ENCODE data around the gene FAM237A. TPM values are rescaled to one million over a fixed set of nuclear protein-coding genes. Genes with fewer than 3 reads are reported as not detected.

The FAM237A gene
- polyA plus RNA-seq, result not detected
- long read RNA-seq, donor 1, result 0 reads
- long read RNA-seq, donor 2, result 0 reads
- long read RNA-seq, donor 3, result 0 reads
- long read RNA-seq, donor 4, result 0 reads
- long read RNA-seq, donor 5, result 0 reads
- long read RNA-seq, donor 6, result 0 reads
- long read RNA-seq, donor 7, result 0 reads
- long read RNA-seq, donor 8, result 0 reads
- long read RNA-seq, donor 9, result 0 reads
- long read RNA-seq, donor 10, result 0 reads
- long read RNA-seq, donor 11, result 0 reads

DNA sequence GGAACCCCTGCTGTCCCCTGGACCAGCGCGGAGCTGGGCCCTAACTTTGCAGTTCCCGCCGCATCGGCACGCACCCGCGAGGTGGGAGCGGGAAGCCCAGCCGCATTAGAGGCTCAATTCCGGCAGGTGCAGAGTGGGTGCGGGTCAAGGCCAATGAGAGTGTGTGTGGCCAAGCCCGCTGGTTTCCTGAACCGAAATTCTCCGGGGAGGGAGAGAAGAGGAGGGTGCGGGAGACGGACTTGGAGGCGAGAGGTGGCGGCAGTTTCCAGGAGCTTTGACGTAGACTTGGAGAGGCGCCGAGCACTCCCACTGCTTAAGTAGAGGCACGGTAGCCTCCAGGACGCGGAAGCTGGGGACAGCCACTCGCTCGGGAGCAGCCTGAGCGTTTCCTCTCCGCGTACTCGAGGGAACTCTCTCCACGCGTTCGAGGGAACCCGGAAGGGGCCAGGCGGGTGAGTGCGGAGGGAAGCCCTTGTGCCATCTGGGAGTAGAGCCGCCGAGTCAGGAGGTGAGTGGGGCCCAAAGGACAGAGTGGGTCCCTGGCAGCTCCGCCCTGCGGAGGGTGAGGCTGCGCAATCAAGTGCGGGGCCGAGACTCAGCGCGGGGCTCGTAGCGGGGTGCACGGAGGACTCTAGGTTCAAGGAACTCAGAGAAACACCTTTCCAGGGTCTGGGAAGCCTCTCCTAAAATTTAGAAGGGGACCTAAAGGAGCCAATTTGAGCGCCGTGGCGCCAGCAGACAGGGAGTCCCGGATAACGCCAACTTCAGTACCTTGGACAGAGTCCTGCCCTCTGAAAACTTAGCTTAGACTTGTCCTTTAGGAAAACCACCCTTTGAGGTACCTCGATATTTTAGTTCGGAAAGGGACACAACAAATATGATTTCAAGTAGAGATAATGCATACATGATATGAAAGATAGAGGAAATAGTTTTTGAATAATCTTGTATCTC is at the start of gene FAM237A:
FAM237A (plus strand) TSS at position 413 of the 951 bp plus-strand sequence. CDS start 1,750 bp downstream, outside the sequence.
- H3K27me3 ChIP-seq (ENCODE audit: control insufficient read depth, insufficient read depth, low read length), result peaks cover 22% of the 10 kb centered on the region
- peak; percentile 7 to 22 for DNase-seq

DNA sequence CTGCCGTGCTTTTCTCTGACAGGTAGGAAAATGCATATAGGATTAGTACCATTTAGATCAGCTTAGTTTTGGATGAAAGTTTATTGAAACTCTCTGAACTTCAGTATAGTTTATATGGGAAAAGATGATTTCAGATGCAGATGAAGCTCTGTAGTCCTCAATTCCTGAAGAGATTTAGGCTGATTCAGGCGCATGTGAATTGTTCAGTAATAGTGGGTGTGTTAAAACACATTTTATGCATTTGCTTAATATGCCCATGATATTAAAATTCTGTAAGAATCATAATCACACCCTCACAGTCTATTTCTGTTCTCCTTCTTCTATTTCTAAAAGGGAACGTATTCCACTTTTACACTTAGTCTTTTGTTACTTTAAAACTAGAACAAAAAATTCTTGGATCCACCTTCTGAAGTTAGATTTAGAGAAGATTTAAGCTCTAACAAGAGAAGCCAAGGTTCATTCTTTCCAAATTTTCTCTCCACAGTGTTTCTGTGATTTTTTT is 44.5 kb upstream of the FAM237A start:
- no peak overlapping the region for H3K27ac ChIP-seq (ENCODE audit: low read length)
- WGBS (ENCODE audit: insufficient coverage, low lambda C conversion rate), result 100% methylated on average over 1 of the region's 3 CpGs
- H3K4me3 ChIP-seq (ENCODE audit: low read length), result no peak overlapping the region
- no peaks in the 10 kb centered on the region for H3K4me1 ChIP-seq (ENCODE audit: control insufficient read depth, insufficient read depth, low read length)
- no peaks in the 10 kb centered on the region for H3K27me3 ChIP-seq (ENCODE audit: control insufficient read depth, insufficient read depth, low read length)
- no peaks in the 10 kb centered on the region for H3K9me3 ChIP-seq (ENCODE audit: control insufficient read depth, low read depth, low read length)
- no peak for DNase-seq
- no peaks in the 10 kb centered on the region for H3K36me3 ChIP-seq (ENCODE audit: control insufficient read depth, insufficient read depth, low read length)

More for the DNA sequence above, at the start of gene FAM237A:
- no CpG with 5 or more reads among the region's 56 CpGs for WGBS (ENCODE audit: insufficient coverage, low lambda C conversion rate)
- Histone ChIP-seq H3K36me3 (ENCODE audit: control insufficient read depth, insufficient read depth, low read length) (no peaks in the 10 kb centered on the region), H3K27ac (ENCODE audit: low read length) (no peak within 1 kb of the TSS), H3K4me1 (ENCODE audit: control insufficient read depth, insufficient read depth, low read length) (no peaks in the 10 kb centered on the region), H3K4me3 (ENCODE audit: low read length) (no peak within 1 kb of the TSS), H3K9me3 (ENCODE audit: control insufficient read depth, low read depth, low read length) (peaks cover 6% of the 10 kb centered on the region)

GRCh38 chr2:206603243-206603642 is 39.0 kb upstream of the FAM237A start:
- Histone ChIP-seq H3K36me3 (ENCODE audit: control insufficient read depth, insufficient read depth, low read length) (no peaks in the 10 kb centered on the region), H3K4me3 (ENCODE audit: low read length) (no peak overlapping the region), H3K27ac (ENCODE audit: low read length) (no peak overlapping the region), H3K9me3 (ENCODE audit: control insufficient read depth, low read depth, low read length) (no peaks in the 10 kb centered on the region), H3K4me1 (ENCODE audit: control insufficient read depth, insufficient read depth, low read length) (no peaks in the 10 kb centered on the region), H3K27me3 (ENCODE audit: control insufficient read depth, insufficient read depth, low read length) (no peaks in the 10 kb centered on the region)
- WGBS (ENCODE audit: insufficient coverage, low lambda C conversion rate), result 83% methylated on average over 1 of the region's 3 CpGs
- no peak for DNase-seq

- H3K27me3 ChIP-seq (ENCODE audit: control insufficient read depth, insufficient read depth, low read length), result no peaks in the 10 kb centered on the region
- H3K36me3 ChIP-seq (ENCODE audit: control insufficient read depth, insufficient read depth, low read length), result no peaks in the 10 kb centered on the region
- DNase-seq, result no peak
- H3K9me3 ChIP-seq (ENCODE audit: control insufficient read depth, low read depth, low read length), result no peaks in the 10 kb centered on the region
- H3K4me1 ChIP-seq (ENCODE audit: control insufficient read depth, insufficient read depth, low read length), result no peaks in the 10 kb centered on the region
- H3K4me3 ChIP-seq (ENCODE audit: low read length), result no peak overlapping the region
- H3K27ac ChIP-seq (ENCODE audit: low read length), result no peak overlapping the region
- 40% methylated on average over 1 of the region's 1 CpG for WGBS (ENCODE audit: insufficient coverage, low lambda C conversion rate)
Observed at GRCh38 chr2:206610451-206610850, 31.8 kb upstream of the FAM237A start.

DNA sequence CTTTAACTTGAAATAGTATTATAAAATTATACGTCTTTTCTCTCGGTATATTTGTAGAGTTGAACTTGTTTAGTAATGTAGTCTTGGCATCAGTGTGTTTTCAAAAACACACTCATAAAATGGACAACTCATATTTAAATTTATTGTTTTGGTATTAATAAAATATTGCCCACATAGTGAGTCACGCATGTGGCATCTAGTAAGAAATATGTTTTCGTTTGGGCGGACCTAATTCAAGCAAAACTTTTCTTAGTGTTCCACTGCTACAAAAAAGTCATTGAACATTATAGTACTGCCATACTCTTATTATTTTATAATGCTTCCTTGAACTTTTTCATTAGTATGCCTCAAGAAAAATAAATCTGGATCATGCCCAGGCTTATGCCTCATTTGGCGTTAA is 31.1 kb upstream of the FAM237A start:
- Histone ChIP-seq H3K27ac (ENCODE audit: low read length) (no peak overlapping the region), H3K9me3 (ENCODE audit: control insufficient read depth, low read depth, low read length) (no peaks in the 10 kb centered on the region), H3K27me3 (ENCODE audit: control insufficient read depth, insufficient read depth, low read length) (no peaks in the 10 kb centered on the region), H3K4me1 (ENCODE audit: control insufficient read depth, insufficient read depth, low read length) (no peaks in the 10 kb centered on the region), H3K36me3 (ENCODE audit: control insufficient read depth, insufficient read depth, low read length) (no peaks in the 10 kb centered on the region), H3K4me3 (ENCODE audit: low read length) (no peak overlapping the region)
- WGBS (ENCODE audit: insufficient coverage, low lambda C conversion rate), result 100% methylated on average over 1 of the region's 6 CpGs
- no peak for DNase-seq

DNA sequence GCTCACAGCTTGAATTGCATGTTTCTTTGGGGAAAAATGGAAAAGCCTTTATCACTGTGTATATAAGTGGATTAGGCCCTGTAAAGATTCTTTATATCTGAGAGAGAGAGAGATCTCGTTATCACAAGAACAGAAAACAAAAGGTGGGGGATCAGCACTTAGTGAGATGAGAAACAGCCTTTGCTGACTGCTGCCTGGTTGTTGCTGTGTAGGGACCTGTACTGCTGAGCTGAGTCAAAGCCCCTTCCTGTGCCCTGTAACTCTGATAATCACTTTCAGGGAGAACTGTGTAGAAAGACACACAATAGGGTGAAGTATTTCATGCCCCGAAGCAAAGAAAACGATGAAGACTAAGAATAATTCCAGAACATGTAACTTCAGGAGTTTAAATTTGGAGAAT is 30.6 kb upstream of the FAM237A start:
- H3K27me3 ChIP-seq (ENCODE audit: control insufficient read depth, insufficient read depth, low read length), result no peaks in the 10 kb centered on the region
- WGBS (ENCODE audit: insufficient coverage, low lambda C conversion rate), result 40% methylated on average over 1 of the region's 3 CpGs

DNA sequence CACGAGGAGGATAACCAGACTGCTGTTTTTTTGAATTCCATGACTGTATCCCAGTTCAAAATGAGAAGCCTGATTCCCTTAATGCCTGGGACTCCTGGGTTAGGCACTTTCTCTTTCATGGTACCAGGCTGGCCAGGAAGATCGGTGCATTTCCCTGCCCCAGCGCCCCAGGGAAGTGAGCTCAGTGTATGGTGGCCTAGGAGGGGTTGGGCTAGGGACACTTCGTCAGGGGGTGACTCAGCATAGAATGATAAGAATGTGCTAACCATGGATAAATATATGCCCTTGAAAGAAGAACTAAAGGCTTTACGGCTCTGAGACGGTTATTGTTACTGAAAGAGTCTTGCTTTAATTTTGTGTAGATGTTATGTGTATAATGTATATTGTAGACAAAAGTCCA is 27.5 kb upstream of the FAM237A start:
- Histone ChIP-seq H3K4me1 (ENCODE audit: control insufficient read depth, insufficient read depth, low read length) (no peaks in the 10 kb centered on the region), H3K9me3 (ENCODE audit: control insufficient read depth, low read depth, low read length) (no peaks in the 10 kb centered on the region), H3K4me3 (ENCODE audit: low read length) (no peak overlapping the region), H3K36me3 (ENCODE audit: control insufficient read depth, insufficient read depth, low read length) (no peaks in the 10 kb centered on the region), H3K27ac (ENCODE audit: low read length) (no peak overlapping the region), H3K27me3 (ENCODE audit: control insufficient read depth, insufficient read depth, low read length) (no peaks in the 10 kb centered on the region)
- 73% methylated on average over 2 of the region's 6 CpGs for WGBS (ENCODE audit: insufficient coverage, low lambda C conversion rate)
- DNase-seq, result no peak

More for the DNA sequence above, 30.6 kb upstream of the FAM237A start:
- Histone ChIP-seq H3K27ac (ENCODE audit: low read length) (no peak overlapping the region), H3K4me3 (ENCODE audit: low read length) (no peak overlapping the region), H3K4me1 (ENCODE audit: control insufficient read depth, insufficient read depth, low read length) (no peaks in the 10 kb centered on the region), H3K36me3 (ENCODE audit: control insufficient read depth, insufficient read depth, low read length) (no peaks in the 10 kb centered on the region), H3K9me3 (ENCODE audit: control insufficient read depth, low read depth, low read length) (no peaks in the 10 kb centered on the region)
- no peak for DNase-seq

DNA sequence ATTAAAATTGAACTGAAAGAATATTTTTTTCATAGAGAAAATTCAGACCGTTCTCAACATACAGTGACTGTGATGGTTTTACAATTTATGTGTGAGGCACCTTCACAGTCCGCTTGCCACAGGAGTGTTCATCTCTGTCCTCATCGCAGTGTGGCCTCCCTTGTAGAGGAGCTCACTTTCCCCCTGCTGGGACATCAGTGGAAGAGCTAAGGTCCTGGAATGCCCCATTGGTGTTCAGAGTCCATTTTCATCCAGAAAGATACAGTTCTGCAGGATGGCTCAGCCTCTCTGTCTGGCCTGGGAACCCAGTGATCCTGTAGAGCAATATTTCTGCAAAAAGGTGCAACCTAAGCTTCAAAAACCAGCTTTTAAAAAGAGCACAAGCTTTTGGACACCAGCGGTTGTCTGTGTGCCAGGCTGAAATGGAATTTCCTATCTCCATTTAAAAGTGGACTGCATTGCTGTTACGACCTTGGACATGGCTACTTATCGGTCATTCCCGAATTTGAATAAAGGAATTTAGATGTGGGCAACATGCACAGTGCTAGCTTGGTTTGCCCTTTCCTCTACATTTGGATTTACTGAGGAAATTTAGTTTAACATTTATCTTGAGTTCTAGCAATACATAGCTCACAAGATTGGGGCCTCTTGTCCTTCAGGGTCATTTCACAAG is 26.7 kb upstream of the FAM237A start:
- Histone ChIP-seq H3K27ac (ENCODE audit: low read length) (no peak overlapping the region), H3K27me3 (ENCODE audit: control insufficient read depth, insufficient read depth, low read length) (no peaks in the 10 kb centered on the region), H3K36me3 (ENCODE audit: control insufficient read depth, insufficient read depth, low read length) (no peaks in the 10 kb centered on the region), H3K4me3 (ENCODE audit: low read length) (no peak overlapping the region), H3K4me1 (ENCODE audit: control insufficient read depth, insufficient read depth, low read length) (no peaks in the 10 kb centered on the region), H3K9me3 (ENCODE audit: control insufficient read depth, low read depth, low read length) (no peaks in the 10 kb centered on the region)
- no peak for DNase-seq
- WGBS (ENCODE audit: insufficient coverage, low lambda C conversion rate), result 50% methylated on average over 2 of the region's 7 CpGs

DNA sequence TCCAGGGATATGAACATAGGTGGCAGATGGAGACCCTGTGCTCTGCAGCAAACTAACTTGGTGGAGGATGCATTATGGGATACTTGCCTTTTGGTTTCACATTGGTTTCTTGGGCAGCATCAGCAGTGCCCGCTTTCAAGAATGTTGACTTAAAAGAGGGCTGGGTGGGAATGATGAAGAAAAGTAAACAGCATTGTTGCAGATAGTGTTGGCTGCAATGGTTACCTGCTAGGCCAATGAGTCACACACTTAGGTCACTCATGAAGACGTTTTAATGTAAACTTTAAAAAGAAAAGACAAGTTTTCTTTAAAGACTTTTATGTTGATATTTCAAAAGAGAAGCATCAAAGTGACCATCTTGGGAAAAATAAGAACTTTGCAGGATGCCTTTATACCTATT is 26.1 kb upstream of the FAM237A start:
- no peak for DNase-seq
- no peaks in the 10 kb centered on the region for H3K36me3 ChIP-seq (ENCODE audit: control insufficient read depth, insufficient read depth, low read length)
- no peaks in the 10 kb centered on the region for H3K9me3 ChIP-seq (ENCODE audit: control insufficient read depth, low read depth, low read length)
- H3K27ac ChIP-seq (ENCODE audit: low read length), result no peak overlapping the region
- WGBS (ENCODE audit: insufficient coverage, low lambda C conversion rate), result 47% methylated on average over 2 of the region's 2 CpGs
- no peaks in the 10 kb centered on the region for H3K4me1 ChIP-seq (ENCODE audit: control insufficient read depth, insufficient read depth, low read length)
- no peak overlapping the region for H3K4me3 ChIP-seq (ENCODE audit: low read length)
- no peaks in the 10 kb centered on the region for H3K27me3 ChIP-seq (ENCODE audit: control insufficient read depth, insufficient read depth, low read length)

- 100% methylated on average over 1 of the region's 3 CpGs for WGBS (ENCODE audit: insufficient coverage, low lambda C conversion rate)
- no peaks in the 10 kb centered on the region for H3K36me3 ChIP-seq (ENCODE audit: control insufficient read depth, insufficient read depth, low read length)
Observed at GRCh38 chr2:206619011-206619410, 23.3 kb upstream of the FAM237A start.

More at GRCh38 chr2:206619011-206619410, 23.3 kb upstream of the FAM237A start:
- no peaks in the 10 kb centered on the region for H3K27me3 ChIP-seq (ENCODE audit: control insufficient read depth, insufficient read depth, low read length)
- H3K4me3 ChIP-seq (ENCODE audit: low read length), result no peak overlapping the region
- no peak for DNase-seq
- no peak overlapping the region for H3K27ac ChIP-seq (ENCODE audit: low read length)
- H3K9me3 ChIP-seq (ENCODE audit: control insufficient read depth, low read depth, low read length), result no peaks in the 10 kb centered on the region
- H3K4me1 ChIP-seq (ENCODE audit: control insufficient read depth, insufficient read depth, low read length), result no peaks in the 10 kb centered on the region

All from large intestine (tissue), 12 donors.